CD14-positive monocyte (primary cell): ENCODE results near the gene GPAT3. TPM values are rescaled to one million over a fixed set of nuclear protein-coding genes. Genes with fewer than 3 reads are reported as not detected.

Experiments used
- DNase-seq, 3 donors: peaks; one replicate each; pipeline ENCODE4 v3.0.0-alpha.2; 2011 to 2022
- H2AFZ ChIP-seq: 2 replicates; pipeline ENCODE4 v1.6.0; 2012; ENCODE audit warnings: mild to moderate bottlenecking, low read depth, low read length, inconsistent platforms; ENCODE audit not compliant: insufficient read depth, poor library complexity, severe bottlenecking
- H3K27ac ChIP-seq, 2 donors: 1 replicate in 1 of 2; 2 replicates in 1 of 2; pipeline ENCODE4 v1.5.1; 2012 to 2013; ENCODE audit warnings: low read length in 2 of 2, control low read depth in 1 of 2, inconsistent platforms in 1 of 2, low read depth in 1 of 2, mild to moderate bottlenecking in 1 of 2
- H3K27me3 ChIP-seq, 2 donors: one replicate each; pipeline versions ENCODE4 v1.6.0 to v1.6.1; 2011 to 2013; ENCODE audit warnings: low read length in 2 of 2; ENCODE audit not compliant: control insufficient read depth in 2 of 2, insufficient read depth in 2 of 2
- H3K36me3 ChIP-seq, 2 donors: replicated peaks in 1 of 2; 1 replicate in 1 of 2; 2 replicates in 1 of 2; pipeline versions ENCODE4 v1.5.1 to v1.6.1; 2012 to 2013; ENCODE audit warnings: low read length in 2 of 2, control low read depth in 1 of 2, inconsistent platforms in 1 of 2, mild to moderate bottlenecking in 1 of 2; ENCODE audit not compliant: insufficient read depth in 2 of 2, control insufficient read depth in 1 of 2
- H3K4me1 ChIP-seq, 2 donors: 1 replicate in 1 of 2; 2 replicates in 1 of 2; pipeline versions ENCODE4 v1.5.1 to v1.6.1; 2012 to 2013; ENCODE audit warnings: low read length in 2 of 2, control low read depth in 1 of 2, inconsistent platforms in 1 of 2, mild to moderate bottlenecking in 1 of 2, moderate library complexity in 1 of 2; ENCODE audit not compliant: insufficient read depth in 2 of 2, control insufficient read depth in 1 of 2
- H3K4me2 ChIP-seq: replicated peaks from 2 replicates; pipeline ENCODE3; 2012; ENCODE audit warnings: low read length, moderate library complexity, mild to moderate bottlenecking; ENCODE audit not compliant: poor library complexity, severe bottlenecking; ENCODE audit errors: extremely low read depth
- H3K4me3 ChIP-seq, 3 experiments: fragments of 200-600 bp in 1 of 3; sonication (generic) in 1 of 3; replicated peaks in 1 of 3; 1 replicate in 2 of 3; 2 replicates in 1 of 3; pipeline ENCODE4 v1.5.1; 2011 to 2013; ENCODE audit warnings: low read length in 3 of 3, mild to moderate bottlenecking in 3 of 3, control low read depth in 2 of 3, low read depth in 2 of 3, inconsistent platforms in 1 of 3, moderate library complexity in 1 of 3
- H3K79me2 ChIP-seq: 2 replicates; pipeline ENCODE4 v1.6.0; 2012; ENCODE audit warnings: mild to moderate bottlenecking, control low read depth, inconsistent platforms, low read length, moderate library complexity; ENCODE audit not compliant: insufficient read depth
- H3K9ac ChIP-seq: 2 replicates; pipeline ENCODE4 v1.6.0; 2017; ENCODE audit warnings: low read length, mild to moderate bottlenecking; ENCODE audit not compliant: insufficient read depth, poor library complexity, severe bottlenecking
- H3K9me3 ChIP-seq, 2 donors: replicated peaks in 1 of 2; 1 replicate in 1 of 2; 2 replicates in 1 of 2; pipeline versions ENCODE4 v1.5.1 to v1.6.1; 2012 to 2013; ENCODE audit warnings: low read length in 2 of 2, control low read depth in 1 of 2; ENCODE audit not compliant: control insufficient read depth in 1 of 2, insufficient read depth in 1 of 2
- H4K20me1 ChIP-seq: 2 replicates; pipeline ENCODE4 v1.6.0; 2012; ENCODE audit warnings: mild to moderate bottlenecking, low read length, control low read depth, moderate library complexity; ENCODE audit not compliant: insufficient read depth
- H3K27ac Mint-ChIP-seq, 7 donors: one replicate each; pipeline ENCODE4 v1.8.0; 2020; ENCODE audit warnings: mild to moderate bottlenecking in 7 of 7, mixed read lengths in 7 of 7, moderate library complexity in 6 of 7, inconsistent platforms in 2 of 7
- H3K27me3 Mint-ChIP-seq, 3 donors: one replicate each; pipeline ENCODE4 v1.8.0; 2021 to 2022; ENCODE audit warnings: low read depth in 3 of 3, mild to moderate bottlenecking in 3 of 3, mixed read lengths in 3 of 3, moderate library complexity in 3 of 3, inconsistent platforms in 1 of 3
- H3K36me3 Mint-ChIP-seq, 2 donors: one replicate each; pipeline ENCODE4 v1.8.0; 2020; ENCODE audit warnings: mixed read lengths in 2 of 2, inconsistent platforms in 1 of 2, mild to moderate bottlenecking in 1 of 2
- H3K4me1 Mint-ChIP-seq: one replicate; pipeline ENCODE4 v1.8.0; 2020; ENCODE audit warnings: mild to moderate bottlenecking, mixed read lengths
- H3K4me3 Mint-ChIP-seq, 2 donors: one replicate each; pipeline ENCODE4 v1.8.0; 2020; ENCODE audit warnings: mild to moderate bottlenecking in 2 of 2, mixed read lengths in 2 of 2, moderate library complexity in 1 of 2
- H3K9me3 Mint-ChIP-seq, 7 donors: one replicate each; pipeline ENCODE4 v1.8.0; 2020 to 2022; ENCODE audit warnings: mixed read lengths in 7 of 7, mild to moderate bottlenecking in 6 of 7, moderate library complexity in 6 of 7, inconsistent platforms in 2 of 7
- CTCF ChIP-seq: fragments of 200-600 bp; IDR thresholded peaks from one replicate; pipeline ENCODE4 v1.8.0; 2022; ENCODE audit warnings: antibody characterized with exemption, mild to moderate bottlenecking
- whole genome bisulfite sequencing: methylation state at CpG from one replicate; pipeline ENCODE4 v1.1.5; 2013; ENCODE audit warnings: missing lambda C conversion rate; ENCODE audit not compliant: insufficient coverage; 5-methylcytosine and 5-hydroxymethylcytosine counted together
- intact Hi-C, 2 donors: fragments of 100-400 bp; cut with micrococcal nuclease; formaldehyde crosslinking; loops; one replicate each; pipeline versions ENCODE4 v1.15.0 to v1.15.1; 2023
- polyA plus RNA-seq, 3 donors: library from polyadenylated mRNA; depleted of rRNA in 1 of 3; unstranded in 2 of 3; stranded (reverse) in 1 of 3; fragments of 300-500 nt in 2 of 3; fragments of >200 nt in 1 of 3; fragmentation: Illumina TruSeq in 2 of 3; gene quantifications; 1 replicate in 2 of 3; 2 replicates in 1 of 3; pipeline ENCODE4 v1.2.3, GENCODE V29; 2012 to 2021

The GPAT3 gene
- polyA plus RNA-seq, 3 donors = 20.9 to 46.2 (median 44.2) TPM

- no peak for DNase-seq
- peaks cover 32 to 48% (median 44%) of the 10 kb centered on the region in 7 donors for H3K9me3 Mint-ChIP-seq
- no CpG with 5 or more reads among the region's 1 CpG for WGBS
Observed at GRCh38 chr4:83610729-83611128, 74.8 kb downstream of the GPAT3 start.

GRCh38 chr4:83613023-83613422 lies 77.1 kb downstream of the GPAT3 start:
- no peak overlapping the region for H3K9ac ChIP-seq
- Mint-ChIP-seq H3K9me3 (peaks cover 32 to 48% (median 43%) of the 10 kb centered on the region in 7 donors), H3K4me1 (peaks cover 12% of the 10 kb centered on the region), H3K4me3 (no peak overlapping the region), H3K27ac (no peak overlapping the region), H3K36me3 (peaks cover 11 to 18% of the 10 kb centered on the region in 2 donors), H3K27me3 (peaks cover 3 to 6% (median 5%) of the 10 kb centered on the region in 3 donors)
- peaks cover 20 to 39% of the 10 kb centered on the region in 2 donors for H3K9me3 ChIP-seq
- H3K4me2 ChIP-seq = no peak overlapping the region
- intact Hi-C loops = no loop called here
- TF ChIP-seq CTCF = no peak
- H3K27ac ChIP-seq = no peak overlapping the region
- no peaks in the 10 kb centered on the region for H4K20me1 ChIP-seq
- no peak for DNase-seq
- no peaks in the 10 kb centered on the region for H3K36me3 ChIP-seq
- H3K27me3 ChIP-seq = no peaks in the 10 kb centered on the region
- H3K79me2 ChIP-seq = no peaks in the 10 kb centered on the region
- H3K4me3 ChIP-seq = no peak overlapping the region
- peaks cover 3 to 7% of the 10 kb centered on the region in 2 donors for H3K4me1 ChIP-seq
- H2AFZ ChIP-seq = no peak overlapping the region

More at GRCh38 chr4:83610729-83611128, 74.8 kb downstream of the GPAT3 start:
- Mint-ChIP-seq H3K27ac (no peak overlapping the region), H3K4me3 (no peak overlapping the region), H3K27me3 (peaks cover 0 to 4% (median 2%) of the 10 kb centered on the region in 3 donors), H3K36me3 (peaks cover 12 to 24% of the 10 kb centered on the region in 2 donors), H3K4me1 (peaks cover 7% of the 10 kb centered on the region)
- intact Hi-C loops = no loop called here
- peaks cover 0 to 5% of the 10 kb centered on the region in 2 donors for H3K36me3 ChIP-seq
- no peak overlapping the region for H2AFZ ChIP-seq
- no peak overlapping the region for H3K27ac ChIP-seq
- no peak overlapping the region for H3K4me2 ChIP-seq
- H3K79me2 ChIP-seq = no peaks in the 10 kb centered on the region
- TF ChIP-seq CTCF = no peak
- H3K4me1 ChIP-seq = peaks cover 3 to 6% of the 10 kb centered on the region in 2 donors
- peaks cover 20 to 39% of the 10 kb centered on the region in 2 donors for H3K9me3 ChIP-seq
- H3K27me3 ChIP-seq = no peaks in the 10 kb centered on the region
- no peaks in the 10 kb centered on the region for H4K20me1 ChIP-seq
- no peak overlapping the region for H3K9ac ChIP-seq
- no peak overlapping the region for H3K4me3 ChIP-seq
